Epithelial cell of proximal tubule (primary cell): ENCODE results near the gene SPATA22. TPM values are rescaled to one million over a fixed set of nuclear protein-coding genes. Genes with fewer than 3 reads are reported as not detected.
"Not testable (repeated sequence)": the region's sequence is repeated elsewhere in the genome, so short reads cannot be mapped to it uniquely, and the experiment has no call there.

Source experiments
- DNase-seq: peaks from one replicate; pipeline ENCODE4 v3.0.0-alpha.2; 2011; ENCODE audit warnings: low read depth
- H3K4me3 ChIP-seq: 2 replicates; pipeline ENCODE4 v1.5.1; 2011; ENCODE audit warnings: low read depth, mild to moderate bottlenecking, low read length
- CTCF ChIP-seq: conservative IDR thresholded peaks from 2 replicates; pipeline ENCODE4 v1.5.1; 2012; ENCODE audit warnings: low read depth, mild to moderate bottlenecking, low read length
- total RNA-seq: library from RNA; depleted of rRNA; stranded (reverse); fragments of >200 nt; gene quantifications from 2 replicates; pipeline ENCODE4 v1.2.3, GENCODE V29; 2015

The SPATA22 gene
- total RNA-seq, 1 donor from 2014 or later: not detected

GRCh38 chr17:3440451-3440850 is 31.2 kb downstream of the SPATA22 start:
- no peak overlapping the region for H3K4me3 ChIP-seq
- DNase-seq: no peak
- TF ChIP-seq CTCF: no peak

- DNase-seq: no peak
- H3K4me3 ChIP-seq: no peak overlapping the region
- TF ChIP-seq CTCF: no peak
Observed at GRCh38 chr17:3438368-3438767, 33.3 kb downstream of the SPATA22 start.

- no peak for DNase-seq
- no peak within 1 kb of the TSS for H3K4me3 ChIP-seq
- TF ChIP-seq CTCF: no peak
Observed at GRCh38 chr17:3433741-3434140, 37.9 kb downstream of the SPATA22 start, which contains the start of gene OR1E2. OR1E2 (minus strand) TSS chr17:3433841; CDS start chr17:3433841, 0 bp downstream.

GRCh38 chr17:3433215-3433614 is 38.4 kb downstream of the SPATA22 start:
- DNase-seq, H3K4me3 ChIP-seq: not testable (repeated sequence)

- no peak overlapping the region for H3K4me3 ChIP-seq
- TF ChIP-seq CTCF: no peak
- DNase-seq: no peak
Observed at GRCh38 chr17:3418222-3418621, 53.4 kb downstream of the SPATA22 start.

GRCh38 chr17:3415610-3416009 is 56.0 kb downstream of the SPATA22 start:
- DNase-seq: no peak
- no peak for TF ChIP-seq CTCF
- H3K4me3 ChIP-seq: no peak overlapping the region

GRCh38 chr17:3412216-3412615 is 59.4 kb downstream of the SPATA22 start:
- H3K4me3 ChIP-seq, DNase-seq: not testable (repeated sequence)

GRCh38 chr17:3411070-3411469 is 60.5 kb downstream of the SPATA22 start, which contains the start of gene OR3A3:
OR3A3 (plus strand) TSS chr17:3411370.
- TF ChIP-seq CTCF: no peak
- no peak within 1 kb of the TSS for H3K4me3 ChIP-seq
- no peak for DNase-seq

GRCh38 chr17:3403856-3404255 is 67.8 kb downstream of the SPATA22 start:
- not testable (repeated sequence) for H3K4me3 ChIP-seq, DNase-seq
